IMR-90 (cell line): ENCODE measurements around the gene SPPL2B.

Experiments used
- BHLHE40 ChIP-seq: fragments of 150-350 bp; IDR thresholded peaks from 2 replicates; pipeline ENCODE4 v1.6.1; 2016; ENCODE audit warnings: mild to moderate bottlenecking, low read depth, low read length
- CTCF ChIP-seq: conservative IDR thresholded peaks from 2 replicates; pipeline ENCODE4 v1.5.1; 2012; ENCODE audit warnings: mild to moderate bottlenecking, low read depth, low read length, improper control_type of control experiment
- ELK1 ChIP-seq: fragments of 150-350 bp; IDR thresholded peaks from 2 replicates; pipeline ENCODE4 v1.6.1; 2016; ENCODE audit warnings: low read depth, mild to moderate bottlenecking, low read length, moderate library complexity, borderline replicate concordance
- MAFK ChIP-seq: IDR thresholded peaks from 2 replicates; pipeline ENCODE4 v1.6.1; 2012; ENCODE audit warnings: low read depth, low read length, improper control_type of control experiment
- MAZ ChIP-seq: IDR thresholded peaks from 2 replicates; pipeline ENCODE4 v1.6.1; 2012; ENCODE audit warnings: low read depth, mild to moderate bottlenecking, low read length, improper control_type of control experiment, moderate library complexity, borderline replicate concordance
- POLR2A ChIP-seq: IDR thresholded peaks from 2 replicates; pipeline ENCODE4 v1.6.1; 2012; ENCODE audit warnings: mild to moderate bottlenecking, low read depth, low read length
- RAD21 ChIP-seq: IDR thresholded peaks from 2 replicates; pipeline ENCODE4 v1.6.1; 2012; ENCODE audit warnings: low read length, improper control_type of control experiment
- RCOR1 ChIP-seq: IDR thresholded peaks from 2 replicates; pipeline ENCODE4 v1.6.1; 2012; ENCODE audit warnings: mild to moderate bottlenecking, low read length, improper control_type of control experiment; ENCODE audit not compliant: insufficient replicate concordance
- RFX5 ChIP-seq: IDR thresholded peaks from 2 replicates; pipeline ENCODE4 v1.8.0; 2012; ENCODE audit warnings: low read depth, mild to moderate bottlenecking, low read length, moderate library complexity
- SMC3 ChIP-seq: fragments of 150-350 bp; IDR thresholded peaks from 2 replicates; pipeline ENCODE4 v1.6.1; 2016; ENCODE audit warnings: low read depth, mild to moderate bottlenecking, antibody characterized with exemption, low read length, moderate library complexity
- USF2 ChIP-seq: fragments of 150-350 bp; IDR thresholded peaks from 2 replicates; pipeline ENCODE4 v1.6.1; 2017; ENCODE audit warnings: mild to moderate bottlenecking, antibody characterized with exemption, low read length, low read depth

GRCh38 chr19:2362046-2362969 is 33.8 kb downstream of the SPPL2B start:
- TF ChIP-seq POLR2A (no peak), MAFK (no peak), RCOR1 (no peak), CTCF (no peak), SMC3 (no peak), RAD21 (no peak), RFX5 (no peak), USF2 (no peak), MAZ (no peak), ELK1 (no peak), BHLHE40 (no peak)
